ENCODE results near the gene DHX32. TPM values are rescaled to one million over a fixed set of nuclear protein-coding genes. Genes with fewer than 3 reads are reported as not detected.

The DHX32 gene
- total RNA-seq, 2 donors from 2014 or later = 25.1 to 44.5 TPM

DNA sequence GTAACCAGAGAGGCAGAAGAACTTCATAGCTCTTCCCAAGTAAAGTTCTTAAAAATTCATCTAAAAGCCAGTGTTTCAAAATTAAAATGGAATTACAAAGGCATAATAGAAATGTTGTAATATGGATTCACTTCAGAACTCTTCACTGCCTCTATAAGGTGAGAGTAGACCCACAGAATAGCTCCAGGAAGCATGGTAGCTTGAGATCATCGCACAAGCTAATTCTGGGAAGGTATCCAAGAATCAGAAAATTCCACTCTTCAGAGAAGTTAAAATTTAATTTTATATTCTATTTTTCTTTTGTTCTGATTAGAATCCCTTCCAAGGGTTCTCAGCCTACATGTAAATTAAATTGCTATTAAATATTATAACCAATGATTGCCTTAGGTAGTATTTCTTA, 1.5 kb upstream of the DHX32 start:
- Histone ChIP-seq H3K4me1 (peaks cover 0 to 10% of the 10 kb centered on the region in 2 donors), H3K4me3 (no peak overlapping the region), H3K27ac (peak overlapping the region; percentile 57 to 73), H3K36me3 (peaks cover 6% of the 10 kb centered on the region), H3K27me3 (no peaks in the 10 kb centered on the region), H3K9me3 (no peaks in the 10 kb centered on the region)
- no peak for TF ChIP-seq CTCF (IDR thresholded peaks at IDR 0.05)
- no peak for DNase-seq (ENCODE audit: low spot score)

GRCh38 chr10:125880719-125881118, 373 bp downstream of the DHX32 start:
- Histone ChIP-seq H3K4me3 (no peak overlapping the region), H3K9me3 (peaks cover 0 to 12% of the 10 kb centered on the region in 2 donors), H3K27ac (peak overlapping the region; percentile 58 to 73), H3K4me1 (peaks cover 0 to 10% of the 10 kb centered on the region in 2 donors), H3K27me3 (no peaks in the 10 kb centered on the region), H3K36me3 (peaks cover 6% of the 10 kb centered on the region)
- TF ChIP-seq CTCF (IDR thresholded peaks at IDR 0.05) = no peak
- DNase-seq (ENCODE audit: low spot score) = no peak

GRCh38 chr10:125878957-125879835, 1.9 kb downstream of the DHX32 start:
- H3K9me3 ChIP-seq = peaks cover 0 to 13% of the 10 kb centered on the region in 2 donors
- H3K36me3 ChIP-seq = no peaks in the 10 kb centered on the region
- H3K27me3 ChIP-seq = no peaks in the 10 kb centered on the region
- H3K27ac ChIP-seq = peak overlapping the region in 1 of 2 donors; percentile 73
- no peak for DNase-seq (ENCODE audit: low spot score)
- H3K4me1 ChIP-seq = peaks cover 0 to 10% of the 10 kb centered on the region in 2 donors
- no peak overlapping the region for H3K4me3 ChIP-seq
- no peak for TF ChIP-seq CTCF (IDR thresholded peaks at IDR 0.05)

DNA sequence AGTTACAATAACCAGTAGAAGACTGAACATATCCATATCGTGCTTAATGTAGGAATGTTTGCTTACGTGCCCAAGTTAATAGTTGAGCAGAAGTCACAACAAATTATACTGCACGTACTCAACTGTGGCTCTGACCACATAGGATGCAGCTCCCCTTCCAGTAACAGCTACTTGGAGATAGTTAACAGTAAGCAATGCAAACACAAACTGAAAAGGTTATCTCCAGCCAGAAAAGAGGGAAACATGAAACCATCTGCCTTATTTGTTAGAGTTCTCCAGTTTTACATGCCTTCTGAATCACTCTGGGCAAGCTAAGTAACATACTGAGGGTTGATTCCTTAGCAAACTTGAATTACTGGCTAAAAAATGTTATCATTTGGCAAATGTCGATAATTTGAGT, 9.8 kb downstream of the DHX32 start:
- DNase-seq (ENCODE audit: low spot score) = no peak
- Histone ChIP-seq H3K36me3 (peaks cover 15% of the 10 kb centered on the region), H3K9me3 (peaks cover 0 to 7% of the 10 kb centered on the region in 2 donors), H3K27ac (no peak overlapping the region), H3K27me3 (no peaks in the 10 kb centered on the region), H3K4me1 (no peaks in the 10 kb centered on the region), H3K4me3 (no peak overlapping the region)
- TF ChIP-seq CTCF (IDR thresholded peaks at IDR 0.05) = no peak

DNA sequence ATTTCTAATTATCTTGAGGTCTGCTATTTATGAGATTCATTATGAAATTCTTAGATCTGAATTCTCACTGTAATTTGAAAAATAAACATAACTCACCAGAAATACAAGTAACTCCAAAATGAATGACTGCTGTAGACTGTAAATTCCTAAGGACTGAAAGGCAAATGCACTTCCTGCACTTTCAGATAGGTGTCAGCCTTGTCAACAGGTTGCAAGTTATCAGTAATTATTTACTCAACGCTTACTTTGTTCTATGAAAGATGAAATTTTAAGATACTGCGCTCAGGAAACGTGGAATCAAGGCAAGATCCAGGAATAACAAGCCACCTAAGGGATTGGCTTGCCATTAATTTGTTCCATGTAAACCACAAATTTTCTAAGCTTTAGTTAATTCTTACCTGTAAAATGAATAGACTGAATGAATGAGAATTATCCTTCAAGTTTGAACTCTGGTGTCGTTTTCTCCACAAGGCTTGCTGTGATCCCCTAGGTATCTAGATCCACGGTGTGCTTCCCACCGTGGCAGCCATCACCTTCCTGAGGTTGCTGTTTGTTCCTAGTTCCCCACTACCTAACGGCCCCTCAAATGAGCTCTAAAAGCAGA, 12.6 kb downstream of the DHX32 start:
- H3K4me1 ChIP-seq = no peaks in the 10 kb centered on the region
- no peak overlapping the region for H3K4me3 ChIP-seq
- no peaks in the 10 kb centered on the region for H3K9me3 ChIP-seq
- no peak for DNase-seq (ENCODE audit: low spot score)
- TF ChIP-seq CTCF (IDR thresholded peaks at IDR 0.05) = peak; percentile 82 to 88
- no peaks in the 10 kb centered on the region for H3K27me3 ChIP-seq
- peaks cover 22% of the 10 kb centered on the region for H3K36me3 ChIP-seq
- H3K27ac ChIP-seq = no peak overlapping the region
